Astrocyte of the hippocampus (primary cell): Measurements from ENCODE around the gene CACNA1C.

Experiments used
- DNase-seq: peaks from one replicate; pipeline ENCODE4 v3.0.0; 2011; ENCODE audit warnings: low read depth, low spot score

CACNA1C gene

GRCh38 chr12:2550561-2551411 is 498.0 kb downstream of the CACNA1C start:
- DNase-seq, result no peak

DNA sequence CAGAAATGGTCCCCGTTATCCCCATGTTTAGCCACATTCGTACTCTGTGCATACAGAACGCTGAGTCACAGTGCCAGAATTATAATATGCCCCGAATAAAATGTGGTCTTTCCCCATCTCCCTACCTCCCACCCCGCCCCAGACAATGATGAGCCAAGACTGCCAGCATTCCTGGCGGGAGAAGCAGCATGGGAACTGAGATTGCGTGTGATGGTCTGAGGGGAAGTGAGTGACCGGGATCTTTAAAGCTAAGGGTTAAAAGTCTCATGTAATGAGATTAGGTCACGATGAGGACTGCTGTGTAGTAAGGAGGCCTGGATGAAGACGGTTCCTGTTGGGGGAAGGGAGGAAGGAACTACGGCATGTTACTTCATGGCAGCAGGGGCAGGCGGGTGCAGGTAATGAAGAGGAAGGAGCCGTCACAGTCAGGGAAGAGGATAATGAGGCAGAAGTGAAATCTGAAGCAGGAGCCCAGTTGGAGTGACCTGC is 498.7 kb downstream of the CACNA1C start:
- DNase-seq, result no peak

GRCh38 chr12:2552000-2552756 is 499.4 kb downstream of the CACNA1C start:
- no peak for DNase-seq

GRCh38 chr12:2553388-2554126 is 500.8 kb downstream of the CACNA1C start:
- no peak for DNase-seq

- no peak for DNase-seq
Observed at GRCh38 chr12:2555487-2556082, 502.8 kb downstream of the CACNA1C start.

DNA sequence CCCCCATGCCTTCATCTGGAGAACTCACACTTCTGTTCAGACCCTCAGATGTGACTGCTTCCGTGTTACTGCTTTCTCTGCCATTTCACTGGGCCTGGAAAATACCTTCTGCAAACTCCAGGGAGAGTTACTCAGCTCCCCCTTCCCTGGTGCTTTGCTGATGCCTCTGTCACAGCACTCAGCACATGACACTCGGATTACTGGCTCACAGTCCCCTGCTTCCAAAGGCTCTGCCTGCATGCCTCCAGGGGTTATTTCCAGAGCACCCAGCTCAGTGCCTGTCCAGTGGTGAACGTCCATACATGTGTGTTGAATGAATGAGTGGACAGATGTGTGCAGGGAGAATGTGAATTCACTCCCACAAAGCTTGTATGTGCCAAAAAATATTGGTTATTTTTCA is 504.8 kb downstream of the CACNA1C start:
- no peak for DNase-seq

GRCh38 chr12:2559931-2560330 is 507.1 kb downstream of the CACNA1C start:
- DNase-seq, result no peak

DNA sequence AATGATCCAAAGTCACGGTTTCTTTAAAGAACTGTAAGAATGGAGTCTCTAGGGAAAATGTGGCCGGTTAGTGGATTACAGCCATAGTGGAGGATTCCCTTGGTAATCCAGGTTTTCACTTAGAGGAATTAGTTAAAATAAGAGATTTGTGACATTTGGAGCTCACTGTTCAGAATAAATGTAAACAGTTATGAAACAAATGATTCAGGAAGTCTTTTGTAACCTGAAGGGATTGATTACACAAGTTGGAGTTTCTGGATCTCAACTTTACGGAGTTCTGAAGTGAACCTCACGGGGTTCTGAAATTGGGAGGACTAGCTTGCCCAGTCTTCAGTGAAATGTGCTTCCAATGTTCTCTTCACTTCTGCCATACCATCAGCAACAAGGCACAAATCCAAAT is 507.6 kb downstream of the CACNA1C start:
- DNase-seq, result no peak

GRCh38 chr12:2561367-2561766 is 508.6 kb downstream of the CACNA1C start:
- DNase-seq, result no peak

GRCh38 chr12:2562400-2562799 is 509.6 kb downstream of the CACNA1C start:
- no peak for DNase-seq

DNA sequence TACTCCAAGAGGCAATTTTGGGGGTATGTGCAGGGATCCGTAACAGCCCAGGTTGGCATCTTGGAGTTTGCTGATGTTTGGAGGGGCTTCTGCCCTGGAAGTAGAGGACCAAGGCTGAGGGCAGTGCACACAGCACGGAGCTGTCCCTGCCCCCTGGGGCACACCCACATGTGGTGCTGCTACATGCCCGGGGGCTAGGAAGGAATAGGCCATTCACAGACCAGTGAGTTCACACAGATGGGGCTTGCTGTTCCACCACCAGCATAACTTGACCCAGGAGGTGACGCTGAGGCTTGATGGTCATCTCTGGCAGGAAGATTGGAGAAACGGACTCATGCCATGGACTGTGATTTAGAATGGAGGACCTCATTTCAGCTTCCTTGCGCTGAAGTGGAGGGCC is 510.9 kb downstream of the CACNA1C start:
- DNase-seq, result no peak

GRCh38 chr12:2566161-2566560 is 513.4 kb downstream of the CACNA1C start:
- no peak for DNase-seq

- DNase-seq, result no peak
Observed at GRCh38 chr12:2567711-2568110, 514.9 kb downstream of the CACNA1C start.

DNA sequence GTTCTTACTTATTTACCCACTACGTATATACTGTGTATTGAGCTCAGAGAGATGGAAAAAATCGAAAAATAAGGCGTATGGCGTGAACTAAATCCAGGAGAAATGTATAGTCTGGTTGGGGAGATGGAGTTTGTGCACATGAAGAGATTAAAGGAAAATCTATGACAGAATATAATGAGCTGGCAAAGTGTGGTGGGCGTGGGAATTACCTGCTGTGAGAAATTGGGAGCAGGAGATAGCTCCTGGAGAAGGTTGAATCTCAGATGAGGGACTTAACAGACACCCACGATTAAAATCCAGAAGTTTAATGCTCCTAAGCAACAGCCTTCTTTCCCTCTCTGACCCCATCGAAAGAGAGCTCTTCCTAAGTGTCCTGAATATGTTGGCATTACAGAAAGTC is 517.8 kb downstream of the CACNA1C start:
- DNase-seq, result no peak

- DNase-seq, result no peak
Observed at GRCh38 chr12:2574355-2574935, 521.7 kb downstream of the CACNA1C start.

GRCh38 chr12:2575245-2575644 is 522.5 kb downstream of the CACNA1C start:
- DNase-seq, result no peak

DNA sequence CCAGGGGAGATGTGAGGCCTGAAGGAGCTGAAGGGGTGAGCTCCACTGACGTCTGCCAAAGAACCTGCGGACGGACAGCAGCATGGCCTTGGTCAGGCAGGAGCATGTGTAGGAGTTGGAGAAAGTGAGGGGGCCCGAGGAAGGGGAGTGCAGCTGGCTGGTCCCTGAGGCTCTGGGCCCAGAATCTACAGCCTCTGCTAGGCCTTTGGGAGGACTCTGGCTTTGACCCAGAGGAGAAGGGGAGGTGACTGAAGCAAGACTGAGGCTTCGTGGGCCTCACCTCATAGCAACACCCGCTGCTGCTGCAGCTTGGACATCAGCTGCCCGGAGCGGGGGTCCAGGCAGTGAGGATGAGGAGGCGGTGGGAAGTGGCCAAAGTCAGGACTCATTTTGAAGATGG is 525.4 kb downstream of the CACNA1C start:
- no peak for DNase-seq

GRCh38 chr12:2578772-2579171 is 526.0 kb downstream of the CACNA1C start:
- no peak for DNase-seq

- DNase-seq, result peak; percentile 28
Observed at GRCh38 chr12:2580821-2581220, 528.0 kb downstream of the CACNA1C start.

- DNase-seq, result no peak
Observed at GRCh38 chr12:2581293-2582045, 528.7 kb downstream of the CACNA1C start.

GRCh38 chr12:2582631-2583030 is 529.8 kb downstream of the CACNA1C start:
- DNase-seq, result no peak
